PFSK-1 (cell line): ENCODE measurements around the gene SLC4A11.

Experiments used
- POLR2AphosphoS5 ChIP-seq: IDR thresholded peaks from 2 replicates; pipeline ENCODE4 v1.6.1; 2012; ENCODE audit warnings: low read depth, mild to moderate bottlenecking, control low read depth, low read length, moderate library complexity
- REST ChIP-seq, 2 experiments: IDR thresholded peaks; 2 replicates each; pipeline versions ENCODE4 v1.6.1 to v1.8.0; 2011 to 2012; ENCODE audit warnings: low read depth in 2 of 2, low read length in 2 of 2, control low read depth in 1 of 2, inconsistent platforms in 1 of 2, mild to moderate bottlenecking in 1 of 2, moderate library complexity in 1 of 2; ENCODE audit not compliant: insufficient read depth in 1 of 2
- TAF1 ChIP-seq: IDR thresholded peaks from 2 replicates; pipeline ENCODE4 v1.6.1; 2012; ENCODE audit warnings: low read length, control low read depth, borderline replicate concordance; ENCODE audit not compliant: insufficient read depth

- TF ChIP-seq TAF1 = no peak
- TF ChIP-seq POLR2AphosphoS5 = no peak
- TF ChIP-seq REST (IDR thresholded peaks at IDR 0.05; ENCODE audit: insufficient read depth in 1 of 2, low read depth in 2 of 2, low read length in 2 of 2) = no peak
Measured at GRCh38 chr20:3242172-3242692, 3.2 kb upstream of the SLC4A11 start.
